ENCODE results near the gene CNTN3.

Gene CNTN3

DNA sequence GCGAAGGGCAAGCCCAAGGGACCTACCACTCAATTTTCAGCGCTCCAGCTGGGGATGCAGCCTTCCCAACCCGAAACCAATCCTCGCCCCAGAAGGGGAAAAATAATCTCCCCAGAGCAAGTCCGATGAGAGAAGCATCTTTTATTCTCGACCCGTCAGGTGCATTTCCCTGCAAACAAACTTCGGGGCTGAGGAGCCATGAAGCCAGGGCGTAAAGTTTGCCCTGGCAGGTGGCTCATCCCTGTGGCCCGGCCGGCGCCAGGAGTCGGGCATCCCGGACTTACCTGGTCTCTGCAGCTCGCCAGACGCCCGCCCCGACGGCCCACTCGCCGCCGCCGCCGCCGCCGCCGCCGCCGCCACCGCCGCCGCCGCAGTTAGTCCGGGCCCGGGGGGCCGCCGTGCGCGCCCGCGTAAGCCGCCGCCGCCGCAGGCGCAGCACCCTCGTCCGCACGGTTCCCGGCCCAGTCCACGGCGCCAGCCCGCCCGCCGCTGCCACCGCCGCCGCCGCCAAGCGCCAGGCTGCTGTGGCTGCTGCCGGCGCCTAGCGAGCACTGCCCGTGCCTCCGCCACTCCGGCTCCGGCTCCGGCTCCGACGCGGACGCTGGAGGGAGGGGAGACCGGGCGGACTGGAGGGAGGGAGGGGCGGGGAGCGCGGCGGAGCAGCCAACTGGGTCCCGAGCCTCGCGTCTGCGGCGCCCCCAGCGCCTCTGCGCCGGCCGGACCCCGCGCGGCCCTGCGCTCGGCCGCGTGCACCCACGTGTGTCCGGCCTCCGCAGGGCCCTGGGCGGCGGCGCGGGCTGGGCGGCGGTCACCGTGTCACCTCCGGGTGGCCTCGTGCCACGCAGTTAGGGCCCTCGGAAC lies at the start of gene CNTN3:
Gene CNTN3 (minus strand): TSS at position 553 of the 861 bp plus-strand sequence. CDS start 93,547 bp downstream, outside the sequence.
- DNase-seq (ENCODE audit: low read depth), result no peak

DNA sequence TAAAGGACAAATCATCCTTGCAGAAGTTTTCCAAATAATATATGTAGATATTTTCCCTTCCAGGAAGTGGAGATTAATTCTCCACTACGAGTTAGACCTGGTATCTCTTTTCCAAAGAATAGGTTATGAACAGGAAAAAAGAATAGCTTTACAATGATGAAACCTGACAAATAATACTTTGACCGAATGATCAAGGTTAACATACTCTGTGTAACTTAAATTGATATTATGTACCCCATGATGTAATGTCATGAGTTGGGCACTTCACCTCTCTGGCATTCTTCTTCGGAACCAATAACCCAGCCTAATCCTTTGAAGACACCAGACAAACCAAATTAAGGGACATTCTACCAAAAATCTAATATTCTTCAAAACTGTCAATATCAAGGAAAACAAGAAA lies 48.7 kb upstream of the CNTN3 start:
- no peak for DNase-seq (ENCODE audit: low read depth)

GRCh38 chr3:74661672-74662071 lies 47.2 kb upstream of the CNTN3 start:
- no peak for DNase-seq (ENCODE audit: low read depth)

DNA sequence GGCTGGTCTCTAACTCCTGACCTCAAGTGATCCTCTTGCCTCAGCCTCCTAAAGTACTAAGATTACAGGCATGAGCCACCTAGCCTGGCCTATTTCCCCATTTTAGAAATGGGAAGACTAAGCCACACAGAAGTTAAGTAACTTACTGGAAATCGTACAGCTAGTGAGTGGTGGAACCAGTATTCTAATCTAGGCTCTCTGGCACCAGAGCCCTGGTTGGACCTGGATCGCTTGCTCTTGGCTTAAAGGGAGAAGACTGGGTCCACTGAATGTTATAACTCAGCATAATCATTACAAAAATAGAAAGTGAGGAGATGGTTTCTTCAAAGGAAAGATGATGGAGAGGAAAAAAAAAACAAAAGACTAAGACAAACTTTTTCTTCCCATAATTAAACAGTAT lies 37.4 kb upstream of the CNTN3 start:
- DNase-seq (ENCODE audit: low read depth), result no peak

DNA sequence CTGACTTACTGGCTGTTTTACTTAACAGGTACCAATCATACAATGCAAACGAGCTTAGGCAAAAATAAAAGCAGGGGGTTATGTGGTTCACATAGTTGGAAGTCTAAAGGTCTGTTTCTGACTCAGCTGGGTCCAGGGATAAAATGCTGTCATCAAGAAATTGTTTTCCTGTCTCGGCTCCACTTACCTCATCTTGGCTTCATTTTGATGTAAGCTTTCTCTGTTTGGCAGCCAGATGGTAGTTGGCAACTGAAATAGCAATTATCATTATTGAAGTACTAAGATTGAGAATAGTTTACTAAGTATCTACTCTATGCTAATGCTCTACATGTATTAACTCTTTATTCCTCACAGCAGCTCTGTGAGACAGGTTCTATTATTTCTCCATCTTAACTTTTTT lies 36.8 kb upstream of the CNTN3 start:
- DNase-seq (ENCODE audit: low read depth), result no peak

GRCh38 chr3:74648107-74648506 lies 33.6 kb upstream of the CNTN3 start:
- DNase-seq (ENCODE audit: low read depth), result no peak

DNA sequence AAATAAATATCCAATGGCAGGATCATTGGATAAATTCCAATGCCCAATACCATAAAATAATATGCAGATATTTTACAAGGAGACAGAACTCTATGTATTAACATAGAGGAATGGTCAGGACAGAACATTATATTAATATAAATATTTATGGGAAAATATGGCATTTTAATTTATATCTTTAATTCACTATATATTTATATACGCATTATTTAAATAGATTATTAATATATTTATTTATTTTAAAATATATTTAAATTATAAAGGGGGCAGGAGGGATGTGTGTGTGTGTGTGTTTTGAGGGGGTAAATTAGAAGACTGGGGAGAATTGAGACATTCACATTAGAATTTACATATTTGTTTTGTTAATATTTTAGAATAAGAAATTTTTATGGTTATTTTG lies 31.6 kb upstream of the CNTN3 start:
- no peak for DNase-seq (ENCODE audit: low read depth)

DNA sequence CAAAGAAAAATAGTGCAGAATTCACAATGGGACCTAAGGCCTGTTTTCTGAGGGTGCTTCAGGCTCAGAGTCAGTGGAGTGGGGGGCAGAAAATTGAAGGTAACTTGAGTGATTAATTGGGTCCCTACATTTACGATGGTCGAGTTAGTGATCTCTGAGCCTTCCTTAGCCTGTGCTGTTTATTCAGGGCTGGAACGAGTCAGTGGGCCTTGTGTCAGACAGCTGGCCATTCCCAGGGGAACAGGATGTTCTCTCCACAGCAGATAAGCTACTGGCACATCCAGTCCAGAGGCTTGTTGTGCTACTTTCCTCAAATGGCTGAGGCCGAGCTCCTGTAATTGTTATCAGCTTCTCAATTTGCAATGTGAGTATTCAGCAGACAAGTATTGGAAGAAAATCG lies 29.2 kb upstream of the CNTN3 start:
- DNase-seq (ENCODE audit: low read depth), result no peak

DNA sequence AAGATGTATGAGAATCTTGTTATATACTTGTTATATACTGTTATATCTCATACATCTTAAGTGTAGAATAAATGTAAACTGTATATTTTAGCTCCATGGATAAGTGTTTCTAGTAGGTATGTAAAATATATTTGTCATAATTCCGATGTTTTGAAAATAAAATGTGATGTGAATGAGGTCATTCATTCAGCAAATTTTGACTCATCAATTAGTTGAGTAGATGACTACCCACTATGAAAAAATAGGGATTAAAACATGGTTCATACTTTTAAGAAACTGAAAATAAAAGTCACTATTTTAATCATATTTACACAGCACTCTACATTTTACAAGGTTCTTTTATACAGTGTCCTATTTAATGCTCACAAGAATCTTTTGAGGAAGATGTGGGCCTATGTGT lies 28.4 kb upstream of the CNTN3 start:
- DNase-seq (ENCODE audit: low read depth), result no peak

DNA sequence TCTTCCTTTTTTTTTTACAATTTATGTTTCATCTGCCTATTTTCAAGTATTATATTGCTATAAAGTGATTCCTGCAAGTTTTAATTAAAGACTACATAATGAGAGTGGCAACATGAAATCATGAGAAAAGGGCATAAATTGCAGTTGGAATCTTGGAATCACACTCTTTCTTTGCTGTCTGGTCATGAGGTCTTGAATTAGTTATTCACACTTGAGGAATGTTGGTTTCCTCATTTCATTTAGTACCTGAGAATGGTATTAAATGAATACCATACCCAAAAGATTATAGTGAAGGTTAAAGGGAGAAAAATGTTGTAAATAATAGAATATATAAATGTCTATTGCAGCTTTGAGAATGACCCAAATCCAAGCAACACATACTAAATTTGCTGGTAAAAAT lies 25.8 kb upstream of the CNTN3 start:
- no peak for DNase-seq (ENCODE audit: low read depth)

DNA sequence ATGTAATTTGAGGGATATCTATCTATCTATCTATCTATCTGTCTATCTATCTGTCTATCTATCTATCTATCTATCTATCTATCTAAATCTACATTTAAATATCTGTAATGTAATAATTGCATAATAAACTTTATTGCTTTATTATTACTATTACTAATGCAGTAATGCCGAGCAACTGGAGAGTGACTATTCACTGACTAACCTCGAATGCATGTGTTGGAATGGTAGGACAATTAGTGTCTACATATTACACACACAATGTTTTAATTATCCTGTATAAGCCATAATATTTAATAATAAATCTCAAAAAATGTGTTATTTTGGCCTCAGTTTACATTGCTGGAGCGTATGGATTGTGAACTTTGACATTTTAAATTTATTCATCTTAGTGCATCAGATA lies 25.2 kb upstream of the CNTN3 start:
- DNase-seq (ENCODE audit: low read depth), result no peak

DNA sequence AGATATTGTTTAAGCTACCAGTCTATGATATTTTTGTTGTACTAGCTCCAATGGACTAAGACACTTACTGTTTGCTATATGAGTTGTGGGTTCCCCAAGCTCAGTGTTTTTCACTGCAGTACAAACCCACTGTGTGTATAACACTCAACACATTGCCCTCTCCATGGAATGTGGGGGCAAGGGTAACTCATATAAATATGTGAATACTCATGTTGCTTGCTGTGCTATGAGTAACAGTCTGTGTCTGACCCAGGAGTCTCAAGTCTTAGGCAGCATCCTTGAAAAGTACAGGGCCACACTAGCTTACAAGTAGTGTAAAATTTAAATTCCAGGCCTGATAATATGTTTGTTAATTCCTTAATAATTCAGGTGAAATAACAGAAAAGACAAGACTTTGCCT lies 22.5 kb upstream of the CNTN3 start:
- no peak for DNase-seq (ENCODE audit: low read depth)

GRCh38 chr3:74633021-74633420 lies 18.6 kb upstream of the CNTN3 start:
- DNase-seq (ENCODE audit: low read depth), result no peak

DNA sequence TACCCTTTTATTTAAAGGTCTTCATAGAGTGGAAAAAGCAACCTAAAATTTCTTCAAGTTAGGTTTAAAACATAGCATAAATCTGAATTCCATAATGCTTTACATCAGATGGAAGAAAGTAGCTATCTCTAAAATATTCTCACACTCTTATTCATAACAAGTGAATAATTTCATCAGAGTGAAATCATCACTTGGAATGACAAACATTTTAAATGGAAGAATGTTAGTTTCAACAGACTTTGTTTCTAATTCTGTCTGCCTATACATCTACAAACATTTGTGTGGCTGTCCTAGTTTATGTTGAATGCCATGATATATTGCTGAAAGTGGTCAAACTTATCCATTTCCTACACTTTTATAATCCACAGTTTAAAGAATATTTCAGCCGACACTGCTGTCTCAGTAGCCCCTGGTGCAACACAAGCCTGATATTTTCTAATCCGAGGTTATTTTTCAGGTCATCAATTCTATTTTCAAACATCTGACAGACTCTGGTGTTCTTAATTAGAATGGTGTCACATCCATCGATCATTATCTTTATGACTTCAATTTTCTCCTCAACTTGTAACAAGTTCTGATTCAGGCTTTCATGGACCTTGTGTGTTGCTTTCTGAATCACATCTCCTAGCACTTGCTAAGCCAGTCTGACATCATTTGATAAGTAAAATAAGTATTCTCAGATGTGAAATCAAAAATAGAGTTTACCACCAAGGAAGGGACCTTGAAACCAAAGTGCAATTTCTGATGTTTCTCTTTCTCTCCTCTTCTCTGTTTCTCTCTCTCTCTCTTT lies 17.1 kb upstream of the CNTN3 start:
- DNase-seq (ENCODE audit: low read depth), result no peak

GRCh38 chr3:74630602-74631001 lies 16.1 kb upstream of the CNTN3 start:
- DNase-seq (ENCODE audit: low read depth), result no peak

GRCh38 chr3:74626011-74626410 lies 11.6 kb upstream of the CNTN3 start:
- no peak for DNase-seq (ENCODE audit: low read depth)

DNA sequence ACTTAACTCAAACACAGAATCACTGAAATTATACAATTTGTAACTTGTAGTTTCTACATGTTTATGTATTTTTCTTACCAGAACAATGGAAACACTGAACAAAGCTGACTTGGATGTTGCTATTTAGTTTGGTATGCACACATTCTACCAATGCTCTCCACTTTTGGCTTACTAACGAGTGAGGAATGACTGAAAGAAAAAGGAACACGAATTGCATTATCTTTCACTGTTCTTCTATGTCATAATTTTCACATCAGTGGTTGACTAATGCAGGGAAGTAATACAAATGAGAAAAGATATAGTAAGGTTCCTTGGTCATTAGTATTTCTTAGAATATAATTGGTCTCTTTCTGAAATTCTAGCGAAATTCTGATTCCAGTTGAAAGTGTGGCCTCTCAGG lies 9.8 kb upstream of the CNTN3 start:
- DNase-seq (ENCODE audit: low read depth), result no peak

DNA sequence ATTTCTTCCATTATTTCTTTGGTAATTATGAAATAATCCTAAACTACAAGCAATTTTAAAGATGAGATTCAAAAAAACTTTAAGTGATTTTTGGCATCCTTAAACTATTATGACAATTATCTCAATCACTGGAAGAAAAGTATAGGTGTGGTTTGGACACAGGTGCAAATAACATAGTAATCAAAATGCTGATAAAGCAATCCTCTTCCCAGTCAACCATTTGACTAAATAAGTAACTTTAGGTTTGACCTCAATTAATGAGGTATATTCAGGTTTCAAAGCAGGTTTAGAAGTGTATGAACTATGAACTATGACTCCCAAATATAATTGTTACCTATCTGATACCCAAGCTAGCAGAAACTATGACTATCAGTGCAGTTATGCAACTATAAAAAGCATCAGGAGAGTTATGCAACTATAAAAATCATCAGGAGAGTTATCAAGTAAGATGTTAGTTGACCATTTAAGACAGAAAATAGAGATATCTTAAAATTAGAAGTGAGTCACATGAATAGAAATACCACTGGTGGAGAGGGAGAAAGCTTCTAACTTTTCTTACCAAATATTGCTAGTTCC lies 8.9 kb upstream of the CNTN3 start:
- DNase-seq (ENCODE audit: low read depth), result no peak

DNA sequence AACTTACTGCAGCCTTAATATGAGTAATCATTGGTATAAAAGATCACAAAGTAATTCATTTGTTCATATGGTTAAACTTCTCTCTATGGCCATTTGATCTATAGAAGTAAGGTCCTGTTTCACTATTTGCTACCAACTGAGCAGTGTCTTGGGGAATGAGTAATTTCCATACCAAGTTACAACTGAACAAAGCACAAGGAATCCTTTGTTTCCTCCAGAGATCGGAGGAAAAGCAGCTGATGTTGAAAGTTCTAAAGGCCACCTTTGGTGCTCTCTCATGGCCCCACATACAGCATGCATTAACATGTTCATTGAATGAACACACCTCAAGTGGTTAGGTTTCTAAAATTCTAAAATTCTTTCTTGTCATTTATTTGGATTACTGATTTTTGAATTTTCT lies 7.1 kb upstream of the CNTN3 start:
- DNase-seq (ENCODE audit: low read depth), result no peak

DNA sequence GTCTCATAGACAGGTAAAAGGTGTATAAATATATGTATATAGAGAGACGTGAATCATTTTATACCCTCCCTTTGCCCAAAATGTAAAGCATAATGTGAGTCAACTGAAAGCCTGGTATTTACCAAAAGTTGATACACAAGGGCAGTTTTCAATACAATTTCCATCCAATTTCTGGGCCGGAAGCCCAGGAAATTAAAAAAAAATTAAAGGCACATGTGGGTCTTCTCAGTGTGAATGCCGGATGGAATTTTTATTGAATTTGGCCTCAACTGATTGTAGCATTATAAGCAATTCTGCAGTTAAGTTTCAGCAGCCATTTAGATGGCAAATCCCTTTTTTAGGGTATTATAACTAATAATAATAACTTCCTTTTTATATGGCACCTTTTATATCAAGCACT lies 3.3 kb upstream of the CNTN3 start:
- DNase-seq (ENCODE audit: low read depth), result no peak

DNA sequence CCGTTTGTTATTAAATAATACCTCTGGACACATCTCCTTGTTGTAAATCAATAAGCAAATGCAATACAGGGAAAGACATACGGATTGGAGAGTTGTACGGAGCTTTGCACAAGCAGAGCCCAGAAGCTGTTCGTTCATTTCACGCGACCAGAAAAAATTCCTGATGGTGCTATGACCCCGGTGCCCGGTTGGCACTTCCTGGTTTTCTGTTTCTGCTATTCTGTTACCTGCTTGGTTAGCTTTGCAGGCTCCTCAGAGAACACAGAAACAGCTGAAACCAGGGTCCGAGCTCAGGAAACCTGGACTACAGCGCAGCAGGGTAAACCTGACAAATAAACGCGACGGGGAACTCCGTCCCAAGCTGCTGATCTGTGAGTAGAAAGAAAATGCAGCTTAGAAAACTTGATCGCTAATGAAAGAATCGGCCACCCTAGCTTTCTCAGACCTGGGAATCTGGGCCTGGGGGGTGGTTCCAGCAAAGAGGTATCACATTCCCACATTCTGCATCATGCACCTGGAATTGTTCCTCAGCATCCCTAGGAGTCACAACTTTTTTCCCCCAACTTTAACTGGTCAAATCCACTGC lies 845 bp downstream of the CNTN3 start:
- DNase-seq (ENCODE audit: low read depth), result no peak

- no peak for DNase-seq (ENCODE audit: low read depth)
Measured at GRCh38 chr3:74613060-74613459, 1.4 kb downstream of the CNTN3 start.

DNA sequence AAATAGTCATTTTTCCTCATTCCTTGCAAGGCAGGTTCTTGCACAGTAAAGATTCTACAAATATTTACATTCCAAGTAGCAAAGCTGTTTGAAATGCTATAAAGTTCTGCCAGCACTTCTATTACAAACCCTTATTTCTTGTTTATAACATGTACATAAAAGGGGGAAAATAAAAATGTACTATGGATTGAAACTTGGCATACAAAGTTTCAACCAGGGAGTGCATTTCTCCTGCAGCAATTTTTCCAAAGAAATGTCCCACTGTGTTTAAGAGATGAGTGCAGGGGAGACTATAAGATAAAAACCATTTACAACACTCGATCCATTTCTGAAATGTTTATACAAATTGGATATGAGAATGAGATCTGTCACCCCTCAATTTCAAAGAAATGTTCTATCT lies 3.3 kb downstream of the CNTN3 start:
- no peak for DNase-seq (ENCODE audit: low read depth)

All from stimulated activated CD8-positive, alpha-beta memory T cell treated with anti-CD3 and anti-CD28 coated beads, Interleukin-15, amount 100 ng/mL, for 24 hours (primary cell).